Neutrophil (primary cell): ENCODE results near the gene CD99L2.

Source experiments
- H3K27ac ChIP-seq: fragments of 200-600 bp; sonication (generic); 2 replicates; pipeline ENCODE4 v1.5.1; 2016; ENCODE audit warnings: mild to moderate bottlenecking, moderate library complexity
- H3K27me3 ChIP-seq: fragments of 200-600 bp; sonication (generic); 2 replicates; pipeline ENCODE4 v1.6.0; 2016; ENCODE audit warnings: mild to moderate bottlenecking
- H3K36me3 ChIP-seq: fragments of 200-600 bp; sonication (generic); 2 replicates; pipeline ENCODE4 v1.5.1; 2017
- H3K4me1 ChIP-seq, 2 experiments: fragments of 200-600 bp in 1 of 2; sonication (generic) in 1 of 2; 1 replicate in 1 of 2; 2 replicates in 1 of 2; pipeline versions ENCODE4 v1.5.1 to v1.6.1; 2013 to 2016; ENCODE audit warnings: low read depth in 1 of 2, low read length in 1 of 2, mild to moderate bottlenecking in 1 of 2, moderate library complexity in 1 of 2; ENCODE audit not compliant: control insufficient read depth in 1 of 2, insufficient read depth in 1 of 2
- H3K4me3 ChIP-seq, 2 experiments: fragments of 200-600 bp in 1 of 2; sonication (generic) in 1 of 2; 1 replicate in 1 of 2; 2 replicates in 1 of 2; pipeline ENCODE4 v1.5.1; 2013 to 2016; ENCODE audit warnings: low read depth in 1 of 2, low read length in 1 of 2, mild to moderate bottlenecking in 1 of 2, moderate library complexity in 1 of 2
- H3K9me3 ChIP-seq: fragments of 200-600 bp; sonication (generic); 2 replicates; pipeline ENCODE4 v1.5.1; 2016
- TF ChIP-seq, protein P1 (sequence below): fragments of 200-600 bp; sonication (generic); IDR thresholded peaks from 2 replicates; pipeline ENCODE4 v1.5.1; 2016; ENCODE audit warnings: antibody characterized with exemption

Gene CD99L2

GRCh38 chrX:150870487-150871340 lies 27.8 kb downstream of the CD99L2 start:
- no peaks in the 10 kb centered on the region for H3K36me3 ChIP-seq
- TF ChIP-seq, protein P1, sequence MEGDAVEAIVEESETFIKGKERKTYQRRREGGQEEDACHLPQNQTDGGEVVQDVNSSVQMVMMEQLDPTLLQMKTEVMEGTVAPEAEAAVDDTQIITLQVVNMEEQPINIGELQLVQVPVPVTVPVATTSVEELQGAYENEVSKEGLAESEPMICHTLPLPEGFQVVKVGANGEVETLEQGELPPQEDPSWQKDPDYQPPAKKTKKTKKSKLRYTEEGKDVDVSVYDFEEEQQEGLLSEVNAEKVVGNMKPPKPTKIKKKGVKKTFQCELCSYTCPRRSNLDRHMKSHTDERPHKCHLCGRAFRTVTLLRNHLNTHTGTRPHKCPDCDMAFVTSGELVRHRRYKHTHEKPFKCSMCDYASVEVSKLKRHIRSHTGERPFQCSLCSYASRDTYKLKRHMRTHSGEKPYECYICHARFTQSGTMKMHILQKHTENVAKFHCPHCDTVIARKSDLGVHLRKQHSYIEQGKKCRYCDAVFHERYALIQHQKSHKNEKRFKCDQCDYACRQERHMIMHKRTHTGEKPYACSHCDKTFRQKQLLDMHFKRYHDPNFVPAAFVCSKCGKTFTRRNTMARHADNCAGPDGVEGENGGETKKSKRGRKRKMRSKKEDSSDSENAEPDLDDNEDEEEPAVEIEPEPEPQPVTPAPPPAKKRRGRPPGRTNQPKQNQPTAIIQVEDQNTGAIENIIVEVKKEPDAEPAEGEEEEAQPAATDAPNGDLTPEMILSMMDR: no peak
- no peaks in the 10 kb centered on the region for H3K4me1 ChIP-seq
- H3K4me3 ChIP-seq: no peak overlapping the region
- H3K27me3 ChIP-seq: no peaks in the 10 kb centered on the region
- no peaks in the 10 kb centered on the region for H3K9me3 ChIP-seq
- no peak overlapping the region for H3K27ac ChIP-seq

DNA sequence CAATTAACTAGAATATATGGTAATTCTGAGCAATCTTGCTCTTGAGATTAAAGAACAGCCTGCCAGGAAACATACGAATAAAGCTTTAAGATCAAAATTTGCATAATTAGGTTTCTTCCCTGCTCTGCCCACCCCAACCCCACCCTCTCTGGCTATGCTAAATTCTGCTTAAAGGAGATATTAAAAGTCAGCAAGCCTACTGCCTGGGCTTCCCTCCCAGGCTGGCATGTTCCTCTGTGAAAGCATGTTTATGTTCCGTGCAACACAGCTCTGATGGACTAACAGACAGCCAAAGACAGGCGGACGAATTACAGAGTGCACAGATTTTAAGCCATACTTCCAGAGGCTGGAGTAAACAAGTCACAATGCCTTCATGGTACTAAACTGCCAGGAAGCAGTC lies 28.4 kb downstream of the CD99L2 start:
- Histone ChIP-seq H3K36me3 (no peaks in the 10 kb centered on the region), H3K27ac (no peak overlapping the region), H3K9me3 (no peaks in the 10 kb centered on the region), H3K4me3 (no peak overlapping the region), H3K4me1 (no peaks in the 10 kb centered on the region), H3K27me3 (no peaks in the 10 kb centered on the region)
- TF ChIP-seq, protein P1: no peak

- no peaks in the 10 kb centered on the region for H3K9me3 ChIP-seq
- no peaks in the 10 kb centered on the region for H3K4me1 ChIP-seq
- H3K4me3 ChIP-seq: no peak overlapping the region
- no peaks in the 10 kb centered on the region for H3K27me3 ChIP-seq
- H3K27ac ChIP-seq: no peak overlapping the region
- no peaks in the 10 kb centered on the region for H3K36me3 ChIP-seq
- TF ChIP-seq, protein P1: no peak
These were observed 29.0 kb downstream of the CD99L2 start for GRCh38 chrX:150869450-150869849.

DNA sequence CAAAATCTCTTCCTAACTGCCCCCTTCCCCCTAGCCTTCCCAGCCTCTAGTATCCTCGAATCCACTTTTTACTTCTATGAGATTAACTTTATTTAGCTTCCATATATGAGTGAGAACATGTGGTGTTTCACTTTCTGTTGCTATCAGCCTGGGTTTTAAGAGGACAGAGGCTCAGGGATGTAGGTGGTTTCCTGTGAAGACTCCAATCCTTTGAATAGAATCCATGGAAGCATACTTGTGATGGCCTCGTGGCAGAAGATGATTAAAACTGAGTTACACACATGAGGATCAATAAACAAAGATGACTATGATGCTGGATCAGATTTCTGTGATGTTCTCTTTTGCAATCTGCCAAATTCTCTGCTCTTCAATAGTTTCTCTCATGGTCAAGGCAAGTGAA lies 29.8 kb downstream of the CD99L2 start:
- Histone ChIP-seq H3K27ac (no peak overlapping the region), H3K36me3 (no peaks in the 10 kb centered on the region), H3K4me3 (no peak overlapping the region), H3K4me1 (no peaks in the 10 kb centered on the region), H3K9me3 (no peaks in the 10 kb centered on the region), H3K27me3 (no peaks in the 10 kb centered on the region)
- TF ChIP-seq, protein P1: no peak

GRCh38 chrX:150864127-150864526 lies 34.3 kb downstream of the CD99L2 start:
- Histone ChIP-seq H3K9me3 (no peaks in the 10 kb centered on the region), H3K4me1 (no peaks in the 10 kb centered on the region), H3K27me3 (no peaks in the 10 kb centered on the region), H3K36me3 (no peaks in the 10 kb centered on the region), H3K27ac (no peak overlapping the region), H3K4me3 (no peak overlapping the region)
- TF ChIP-seq, protein P1: no peak
